HEK293 (cell line): ENCODE results near the gene ADAMTS19.

Experiments used
- CTCF ChIA-PET: fragments of 350-600 bp; formaldehyde crosslinking; extraction: SDS; loops from one replicate; lab custom pipeline; 2021; ENCODE audit warnings: antibody characterized with exemption; lab: Yijun Ruan, JAX
- POLR2A ChIA-PET: fragments of 300-600 bp; formaldehyde crosslinking; extraction: SDS; loops from one replicate; lab custom pipeline; 2020; ENCODE audit warnings: antibody characterized with exemption, inconsistent platforms; lab: Yijun Ruan, JAX
- H3K27ac ChIP-seq: fragments of 200-500 bp; sonication (Bioruptor generic); 2 replicates; pipeline ENCODE4 v1.5.1; 2014; ENCODE audit warnings: low read depth, low read length, control low read depth, inconsistent platforms; ENCODE audit errors: extremely low read depth
- H3K36me3 ChIP-seq, 2 experiments: fragments of 200-500 bp in 1 of 2; sonication (Bioruptor generic) in 1 of 2; 1 replicate in 1 of 2; 2 replicates in 1 of 2; pipeline ENCODE4 v1.5.1; 2014 to 2017; ENCODE audit warnings: inconsistent platforms in 2 of 2, low read length in 2 of 2; ENCODE audit not compliant: control insufficient read depth in 2 of 2, insufficient read depth in 1 of 2
- H3K4me1 ChIP-seq: fragments of 200-500 bp; sonication (Bioruptor generic); 2 replicates; pipeline ENCODE4 v1.5.1; 2014; ENCODE audit warnings: mild to moderate bottlenecking, low read length, inconsistent platforms; ENCODE audit not compliant: control insufficient read depth, insufficient read depth
- H3K4me3 ChIP-seq: 2 replicates; pipeline ENCODE4 v1.5.1; 2011; ENCODE audit warnings: low read depth, mild to moderate bottlenecking, control low read depth, low read length, moderate library complexity
- H3K9me3 ChIP-seq: fragments of 200-500 bp; sonication (Bioruptor generic); 2 replicates; pipeline ENCODE4 v1.5.1; 2014; ENCODE audit warnings: low read depth, low read length, inconsistent platforms; ENCODE audit not compliant: control insufficient read depth, insufficient read depth
- KLF16 ChIP-seq: fragments of 450-650 bp; formaldehyde crosslinking; IDR thresholded peaks from 2 replicates; pipeline ENCODE4 v1.5.1; 2017; ENCODE audit warnings: missing biosample characterization, missing genetic modification characterization
- MEIS1 ChIP-seq: sonication (generic); formaldehyde crosslinking; IDR thresholded peaks from 2 replicates; pipeline ENCODE4 v1.8.1; 2022; ENCODE audit warnings: missing genetic modification reagents, mild to moderate bottlenecking, borderline replicate concordance
- OSR2 ChIP-seq: fragments of 450-650 bp; formaldehyde crosslinking; IDR thresholded peaks from 2 replicates; pipeline ENCODE4 v1.5.1; 2016; ENCODE audit warnings: missing biosample characterization, missing genetic modification characterization
- YY1 ChIP-seq: fragments of 450-650 bp; formaldehyde crosslinking; IDR thresholded peaks from 2 replicates; pipeline ENCODE4 v1.5.1; 2018; ENCODE audit warnings: missing biosample characterization, missing genetic modification characterization
- ZBTB21 ChIP-seq: fragments of 450-650 bp; formaldehyde crosslinking; IDR thresholded peaks from 2 replicates; pipeline ENCODE4 v1.5.1; 2017; ENCODE audit warnings: missing biosample characterization, missing genetic modification characterization
- ZBTB8A ChIP-seq: fragments of 450-650 bp; formaldehyde crosslinking; IDR thresholded peaks from 2 replicates; pipeline ENCODE4 v1.5.1; 2016; ENCODE audit warnings: missing biosample characterization, missing genetic modification characterization
- ZFP69B ChIP-seq: fragments of 450-650 bp; formaldehyde crosslinking; IDR thresholded peaks from 2 replicates; pipeline ENCODE4 v1.5.1; 2016; ENCODE audit warnings: missing biosample characterization, missing genetic modification characterization
- ZNF112 ChIP-seq: fragments of 450-650 bp; formaldehyde crosslinking; IDR thresholded peaks from 2 replicates; pipeline ENCODE4 v1.5.0; 2017; ENCODE audit warnings: missing biosample characterization, missing genetic modification characterization
- ZNF157 ChIP-seq: fragments of 450-650 bp; formaldehyde crosslinking; IDR thresholded peaks from 2 replicates; pipeline ENCODE4 v1.5.1; 2016; ENCODE audit warnings: missing biosample characterization, missing genetic modification characterization
- ZNF350 ChIP-seq: fragments of 450-650 bp; formaldehyde crosslinking; IDR thresholded peaks from 2 replicates; pipeline ENCODE4 v1.5.0; 2017; ENCODE audit warnings: missing biosample characterization, mild to moderate bottlenecking, missing genetic modification characterization
- ZNF366 ChIP-seq: fragments of 450-650 bp; formaldehyde crosslinking; conservative IDR thresholded peaks from 2 replicates; pipeline ENCODE4 v1.5.1; 2016; ENCODE audit warnings: missing biosample characterization, missing genetic modification characterization
- ZNF555 ChIP-seq: fragments of 450-650 bp; formaldehyde crosslinking; conservative IDR thresholded peaks from 2 replicates; pipeline ENCODE4 v1.5.1; 2017; ENCODE audit warnings: missing biosample characterization, mild to moderate bottlenecking, missing genetic modification characterization, inconsistent platforms
- ZNF561 ChIP-seq: fragments of 450-650 bp; IDR thresholded peaks from 2 replicates; pipeline ENCODE4 v1.5.1; 2018; ENCODE audit warnings: missing biosample characterization, missing genetic modification characterization, borderline replicate concordance
- ZNF654 ChIP-seq: fragments of 450-650 bp; formaldehyde crosslinking; IDR thresholded peaks from 2 replicates; pipeline ENCODE4 v1.5.1; 2016; ENCODE audit warnings: low read depth, missing biosample characterization, missing genetic modification characterization
- ZNF660 ChIP-seq: fragments of 450-650 bp; IDR thresholded peaks from 2 replicates; pipeline ENCODE4 v1.5.1; 2018; ENCODE audit warnings: missing biosample characterization, mild to moderate bottlenecking, missing genetic modification characterization
- ZNF76 ChIP-seq: fragments of 450-650 bp; formaldehyde crosslinking; IDR thresholded peaks from 2 replicates; pipeline ENCODE4; 2016; ENCODE audit warnings: low read depth, missing biosample characterization, missing genetic modification characterization, borderline replicate concordance
- ZNF768 ChIP-seq: fragments of 450-650 bp; formaldehyde crosslinking; IDR thresholded peaks from 2 replicates; pipeline ENCODE4 v1.5.1; 2018; ENCODE audit warnings: missing biosample characterization, mild to moderate bottlenecking, missing genetic modification characterization
- ZNF843 ChIP-seq: fragments of 450-650 bp; formaldehyde crosslinking; IDR thresholded peaks from 2 replicates; pipeline ENCODE4 v1.5.1; 2016; ENCODE audit warnings: missing biosample characterization, missing genetic modification characterization
- ZSCAN30 ChIP-seq: fragments of 450-650 bp; IDR thresholded peaks from 2 replicates; pipeline ENCODE4 v1.5.1; 2018; ENCODE audit warnings: missing biosample characterization, mild to moderate bottlenecking, missing genetic modification characterization, moderate library complexity
- TF ChIP-seq, protein P1 (sequence below): fragments of 450-650 bp; formaldehyde crosslinking; IDR thresholded peaks from 2 replicates; pipeline ENCODE4 v1.5.0; 2017; ENCODE audit warnings: missing biosample characterization, missing genetic modification characterization, borderline replicate concordance
- TF ChIP-seq, protein P2 (sequence below): fragments of 450-650 bp; formaldehyde crosslinking; IDR thresholded peaks from 2 replicates; pipeline ENCODE4; 2016; ENCODE audit warnings: missing biosample characterization, missing genetic modification characterization

Gene ADAMTS19

GRCh38 chr5:129653057-129653375 lies 192.9 kb downstream of the ADAMTS19 start:
- CTCF ChIA-PET = interaction anchor here (0.6 to 0.8 kb wide), 3 partner anchors 11 to 1736 kb away, joined by 3 to 6 read pairs (median 3); no protein-coding TSS in a partner anchor

GRCh38 chr5:129653442-129653841 lies 193.3 kb downstream of the ADAMTS19 start:
- no peak overlapping the region for H3K4me3 ChIP-seq
- H3K36me3 ChIP-seq = no peaks in the 10 kb centered on the region
- ChIA-PET POLR2A (no interaction called here), CTCF (interaction anchor here (0.6 to 1.6 kb wide), 4 partner anchors 11 to 1735 kb away, joined by 3 to 6 read pairs (median 4); no protein-coding TSS in a partner anchor)
- no peaks in the 10 kb centered on the region for H3K9me3 ChIP-seq
- H3K4me1 ChIP-seq = peaks cover 4% of the 10 kb centered on the region
- no peak overlapping the region for H3K27ac ChIP-seq
- TF ChIP-seq ZNF76 (tag by site-specific recombination) (no peak), YY1 (no peak), ZNF112 (tag by site-specific recombination) (no peak), ZNF768 (no peak), ZFP69B (tag by site-specific recombination) (no peak), ZSCAN30 (tag by site-specific recombination) (no peak), OSR2 (tag by site-specific recombination) (no peak)

More at GRCh38 chr5:129653057-129653375, 192.9 kb downstream of the ADAMTS19 start:
- Histone ChIP-seq H3K4me1 (peaks cover 4% of the 10 kb centered on the region), H3K9me3 (no peaks in the 10 kb centered on the region), H3K36me3 (no peaks in the 10 kb centered on the region), H3K4me3 (no peak overlapping the region), H3K27ac (no peak overlapping the region)
- POLR2A ChIA-PET = no interaction called here
- no peak for TF ChIP-seq ZNF660 (tag by site-specific recombination)
- no peak for TF ChIP-seq ZBTB21 (tag by site-specific recombination)
- TF ChIP-seq ZNF366 (tag by site-specific recombination) = no peak
- TF ChIP-seq ZNF561 (tag by site-specific recombination) = no peak
- no peak for TF ChIP-seq ZNF350 (tag by site-specific recombination)
- TF ChIP-seq ZNF555 (tag by site-specific recombination) = no peak
- no peak for TF ChIP-seq ZNF654 (tag by site-specific recombination)
- no peak for TF ChIP-seq ZNF157

DNA sequence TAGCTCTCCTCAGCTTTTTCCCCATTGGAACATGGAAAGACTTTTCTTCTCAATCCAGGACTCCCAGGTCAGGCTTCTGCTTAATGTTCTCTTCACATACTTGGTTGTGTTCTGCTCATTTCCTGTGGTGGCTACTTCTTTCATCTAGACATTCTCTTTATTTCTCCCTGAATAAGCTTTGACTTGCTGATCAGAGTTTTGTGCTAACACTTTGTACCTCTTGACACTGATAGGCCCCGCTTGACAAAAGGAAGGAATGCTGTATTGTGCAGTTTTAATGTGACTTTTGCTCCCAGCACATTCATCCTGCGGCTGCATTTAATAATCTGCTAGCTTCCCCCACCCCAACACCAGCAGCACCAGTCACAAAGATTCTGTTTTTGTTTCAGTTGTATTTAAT lies 196.9 kb downstream of the ADAMTS19 start:
- no peaks in the 10 kb centered on the region for H3K36me3 ChIP-seq
- H3K27ac ChIP-seq = no peak overlapping the region
- CTCF ChIA-PET = no interaction called here
- H3K4me3 ChIP-seq = no peak overlapping the region
- TF ChIP-seq, protein P1, sequence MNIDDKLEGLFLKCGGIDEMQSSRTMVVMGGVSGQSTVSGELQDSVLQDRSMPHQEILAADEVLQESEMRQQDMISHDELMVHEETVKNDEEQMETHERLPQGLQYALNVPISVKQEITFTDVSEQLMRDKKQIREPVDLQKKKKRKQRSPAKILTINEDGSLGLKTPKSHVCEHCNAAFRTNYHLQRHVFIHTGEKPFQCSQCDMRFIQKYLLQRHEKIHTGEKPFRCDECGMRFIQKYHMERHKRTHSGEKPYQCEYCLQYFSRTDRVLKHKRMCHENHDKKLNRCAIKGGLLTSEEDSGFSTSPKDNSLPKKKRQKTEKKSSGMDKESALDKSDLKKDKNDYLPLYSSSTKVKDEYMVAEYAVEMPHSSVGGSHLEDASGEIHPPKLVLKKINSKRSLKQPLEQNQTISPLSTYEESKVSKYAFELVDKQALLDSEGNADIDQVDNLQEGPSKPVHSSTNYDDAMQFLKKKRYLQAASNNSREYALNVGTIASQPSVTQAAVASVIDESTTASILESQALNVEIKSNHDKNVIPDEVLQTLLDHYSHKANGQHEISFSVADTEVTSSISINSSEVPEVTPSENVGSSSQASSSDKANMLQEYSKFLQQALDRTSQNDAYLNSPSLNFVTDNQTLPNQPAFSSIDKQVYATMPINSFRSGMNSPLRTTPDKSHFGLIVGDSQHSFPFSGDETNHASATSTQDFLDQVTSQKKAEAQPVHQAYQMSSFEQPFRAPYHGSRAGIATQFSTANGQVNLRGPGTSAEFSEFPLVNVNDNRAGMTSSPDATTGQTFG (tag by site-specific recombination) = no peak
- TF ChIP-seq ZBTB8A (no peak), ZNF843 (tag by site-specific recombination) (no peak), ZNF555 (tag by site-specific recombination) (no peak), KLF16 (tag by site-specific recombination) (no peak), MEIS1 (no peak)
- TF ChIP-seq, protein P2, sequence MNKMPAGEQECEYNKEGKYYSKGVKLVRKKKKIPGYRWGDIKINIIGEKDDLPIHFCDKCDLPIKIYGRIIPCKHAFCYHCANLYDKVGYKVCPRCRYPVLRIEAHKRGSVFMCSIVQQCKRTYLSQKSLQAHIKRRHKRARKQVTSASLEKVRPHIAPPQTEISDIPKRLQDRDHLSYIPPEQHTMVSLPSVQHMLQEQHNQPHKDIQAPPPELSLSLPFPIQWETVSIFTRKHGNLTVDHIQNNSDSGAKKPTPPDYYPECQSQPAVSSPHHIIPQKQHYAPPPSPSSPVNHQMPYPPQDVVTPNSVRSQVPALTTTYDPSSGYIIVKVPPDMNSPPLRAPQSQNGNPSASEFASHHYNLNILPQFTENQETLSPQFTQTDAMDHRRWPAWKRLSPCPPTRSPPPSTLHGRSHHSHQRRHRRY (tag by site-specific recombination) = no peak
- peaks cover 4% of the 10 kb centered on the region for H3K4me1 ChIP-seq
- POLR2A ChIA-PET = no interaction called here
- H3K9me3 ChIP-seq = no peaks in the 10 kb centered on the region
